Suprapubic skin (tissue), 4 donors: Measurements from ENCODE around the gene CCDC33.

Source experiments
- CTCF ChIP-seq, 2 donors: fragments of 200-600 bp in 1 of 2; fragments of 450-650 bp in 1 of 2; sonication (generic) in 1 of 2; IDR thresholded peaks; one replicate each; pipeline ENCODE4 v1.5.1; 2016 to 2019; ENCODE audit warnings: antibody characterized with exemption in 2 of 2, mild to moderate bottlenecking in 1 of 2, moderate library complexity in 1 of 2
- EP300 ChIP-seq: sonication (generic); formaldehyde crosslinking; IDR thresholded peaks from one replicate; pipeline ENCODE4 v1.6.1; 2017; ENCODE audit warnings: antibody characterized with exemption
- POLR2A ChIP-seq, 2 donors: fragments of 450-650 bp; IDR thresholded peaks; one replicate each; pipeline ENCODE4 v1.6.1; 2017; ENCODE audit warnings: antibody characterized with exemption in 2 of 2, mild to moderate bottlenecking in 2 of 2, moderate library complexity in 2 of 2
- POLR2AphosphoS5 ChIP-seq, 3 donors: sonication (generic); formaldehyde crosslinking; IDR thresholded peaks; one replicate each; pipeline ENCODE4 v1.6.1; 2017; ENCODE audit warnings: antibody characterized with exemption in 3 of 3

- TF ChIP-seq CTCF (IDR thresholded peaks at IDR 0.05) (no peak), POLR2AphosphoS5 (IDR thresholded peaks at IDR 0.05) (no peak), POLR2A (IDR thresholded peaks at IDR 0.05) (no peak), EP300 (no peak)
These were observed 134.3 kb downstream of the CCDC33 start for GRCh38 chr15:74370471-74370870.
